Measurements from ENCODE around the gene NOS3. TPM values are rescaled to one million over a fixed set of nuclear protein-coding genes. Genes with fewer than 3 reads are reported as not detected.
A peak's percentile ranks its signal among the peaks of the same experiment; 100 is the strongest.

NOS3 gene
- total RNA-seq, 1 experiment from 2014 or later, result 3.2 TPM

DNA sequence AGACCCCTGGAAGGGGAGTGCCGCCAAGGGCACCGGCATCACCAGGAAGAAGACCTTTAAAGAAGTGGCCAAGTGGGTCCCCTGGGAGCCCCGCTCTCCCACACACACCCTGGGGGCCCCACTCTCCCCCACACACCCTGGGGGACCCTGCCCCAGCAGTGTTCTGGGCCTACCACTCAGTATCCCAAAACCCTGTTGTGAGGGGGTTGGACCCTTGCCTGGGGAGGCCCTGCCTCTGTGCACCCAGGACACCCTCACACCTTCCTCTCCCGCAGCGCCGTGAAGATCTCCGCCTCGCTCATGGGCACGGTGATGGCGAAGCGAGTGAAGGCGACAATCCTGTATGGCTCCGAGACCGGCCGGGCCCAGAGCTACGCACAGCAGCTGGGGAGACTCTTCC lies 10.7 kb downstream of the NOS3 start:
- CTCF ChIA-PET, result no interaction called here

DNA sequence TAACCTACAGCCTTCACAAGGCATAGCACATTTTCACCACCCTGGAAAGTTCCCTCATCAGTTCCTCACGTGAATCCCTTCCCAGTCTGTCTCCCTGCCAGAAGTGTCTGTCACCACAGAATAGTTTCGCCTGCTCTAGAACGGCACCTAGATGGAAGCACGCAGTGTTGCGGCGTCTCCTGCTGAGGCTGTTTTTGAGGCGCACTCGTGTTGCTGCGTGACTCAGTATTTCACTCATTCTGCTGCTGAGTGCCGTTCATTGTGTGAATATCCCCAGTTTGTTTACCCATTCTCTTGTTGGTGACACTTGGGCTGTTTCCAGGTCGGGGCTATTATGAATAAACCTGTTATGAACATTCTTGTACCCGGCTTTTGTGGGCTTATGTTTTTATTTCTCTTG lies 12.8 kb downstream of the NOS3 start:
- peak overlapping the region; percentile 45 for H3K4me2 ChIP-seq
- peaks cover 22% of the 10 kb centered on the region for H3K4me1 ChIP-seq (replicated peaks; ENCODE audit: insufficient read depth)
- no peaks in the 10 kb centered on the region for H3K9me3 ChIP-seq (ENCODE audit: insufficient read depth, low read depth)
- BruUV-seq (replicated peaks), result no TSS peak
- H3K4me3 ChIP-seq, result no peak overlapping the region
- intact Hi-C loops (cut with micrococcal nuclease; ENCODE audit: unreplicated experiment), result no loop called here
- no peaks in the 10 kb centered on the region for H4K20me1 ChIP-seq (ENCODE audit: insufficient read depth)
- no peak overlapping the region for H3K27ac ChIP-seq
- H3F3A ChIP-seq (ENCODE audit: insufficient read depth, low read depth), result peaks cover 20% of the 10 kb centered on the region
- H3K36me3 ChIP-seq (ENCODE audit: low read depth), result no peaks in the 10 kb centered on the region
- peak; percentile 63 to 80 for DNase-seq
- POLR2A ChIA-PET (ENCODE audit: unreplicated experiment), result no interaction called here
- CTCF ChIA-PET, result no interaction called here
- TF ChIP-seq EZH2 (IDR thresholded peaks at IDR 0.05; ENCODE audit: low read depth), result no peak
- TF ChIP-seq, protein P1, sequence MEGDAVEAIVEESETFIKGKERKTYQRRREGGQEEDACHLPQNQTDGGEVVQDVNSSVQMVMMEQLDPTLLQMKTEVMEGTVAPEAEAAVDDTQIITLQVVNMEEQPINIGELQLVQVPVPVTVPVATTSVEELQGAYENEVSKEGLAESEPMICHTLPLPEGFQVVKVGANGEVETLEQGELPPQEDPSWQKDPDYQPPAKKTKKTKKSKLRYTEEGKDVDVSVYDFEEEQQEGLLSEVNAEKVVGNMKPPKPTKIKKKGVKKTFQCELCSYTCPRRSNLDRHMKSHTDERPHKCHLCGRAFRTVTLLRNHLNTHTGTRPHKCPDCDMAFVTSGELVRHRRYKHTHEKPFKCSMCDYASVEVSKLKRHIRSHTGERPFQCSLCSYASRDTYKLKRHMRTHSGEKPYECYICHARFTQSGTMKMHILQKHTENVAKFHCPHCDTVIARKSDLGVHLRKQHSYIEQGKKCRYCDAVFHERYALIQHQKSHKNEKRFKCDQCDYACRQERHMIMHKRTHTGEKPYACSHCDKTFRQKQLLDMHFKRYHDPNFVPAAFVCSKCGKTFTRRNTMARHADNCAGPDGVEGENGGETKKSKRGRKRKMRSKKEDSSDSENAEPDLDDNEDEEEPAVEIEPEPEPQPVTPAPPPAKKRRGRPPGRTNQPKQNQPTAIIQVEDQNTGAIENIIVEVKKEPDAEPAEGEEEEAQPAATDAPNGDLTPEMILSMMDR (conservative IDR thresholded peaks at IDR 0.05), result no peak
- H3K79me2 ChIP-seq (ENCODE audit: low read depth), result no peaks in the 10 kb centered on the region
- H3K9me2 ChIP-seq (ENCODE audit: insufficient read depth), result no peaks in the 10 kb centered on the region
- H2AFZ ChIP-seq, result no peak overlapping the region; the same call in 1 of the 2 replicates
- peaks cover 5% of the 10 kb centered on the region; the same call in 1 of the 2 replicates for H3K27me3 ChIP-seq (ENCODE audit: insufficient read depth, low read depth)

More for the DNA sequence above, 10.7 kb downstream of the NOS3 start:
- no peak overlapping the region for H2AFZ ChIP-seq
- H3K79me2 ChIP-seq (ENCODE audit: low read depth), result no peaks in the 10 kb centered on the region
- peaks cover 11% of the 10 kb centered on the region; the same call in 1 of the 2 replicates for H3K27me3 ChIP-seq (ENCODE audit: insufficient read depth, low read depth)
- no peaks in the 10 kb centered on the region for H3K36me3 ChIP-seq (ENCODE audit: low read depth)
- POLR2A ChIA-PET (ENCODE audit: unreplicated experiment), result no interaction called here
- peaks cover 14% of the 10 kb centered on the region for H3K4me1 ChIP-seq (replicated peaks; ENCODE audit: insufficient read depth)
- intact Hi-C loops (cut with micrococcal nuclease; ENCODE audit: unreplicated experiment), result no loop called here
- H3K27ac ChIP-seq, result no peak overlapping the region
- BruUV-seq (replicated peaks), result no TSS peak
- H3K9me2 ChIP-seq (ENCODE audit: insufficient read depth), result no peaks in the 10 kb centered on the region
- no peak overlapping the region for H3K4me3 ChIP-seq
- H3F3A ChIP-seq (ENCODE audit: insufficient read depth, low read depth), result peaks cover 16% of the 10 kb centered on the region
- DNase-seq, result no peak
- H3K9me3 ChIP-seq (ENCODE audit: insufficient read depth, low read depth), result no peaks in the 10 kb centered on the region
- H4K20me1 ChIP-seq (ENCODE audit: insufficient read depth), result no peaks in the 10 kb centered on the region
- TF ChIP-seq, protein P1 (conservative IDR thresholded peaks at IDR 0.05), result no peak
- TF ChIP-seq EZH2 (IDR thresholded peaks at IDR 0.05; ENCODE audit: low read depth), result no peak
- no peak overlapping the region for H3K4me2 ChIP-seq

DNA sequence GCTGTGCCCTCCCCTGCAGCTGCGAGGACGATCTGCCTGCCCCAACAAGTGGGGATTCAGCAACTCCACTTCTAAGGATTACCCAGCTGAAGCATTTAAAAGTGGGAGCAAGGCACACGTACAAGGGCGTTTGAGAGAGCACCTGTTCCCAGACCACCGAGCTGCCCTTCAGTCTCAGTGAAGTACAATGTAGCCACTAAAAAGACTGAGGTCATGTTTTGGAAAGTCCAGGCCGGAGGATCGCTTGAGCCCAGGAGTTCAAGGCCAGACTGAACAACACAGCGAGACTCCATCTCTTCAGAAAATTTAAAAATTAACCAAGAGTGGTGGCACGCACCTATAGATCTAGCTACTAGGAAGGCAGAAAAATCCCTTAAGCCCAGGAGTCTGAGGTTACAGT lies 14.7 kb downstream of the NOS3 start:
- H3K9me2 ChIP-seq (ENCODE audit: insufficient read depth), result no peaks in the 10 kb centered on the region
- BruUV-seq (replicated peaks), result no TSS peak
- no peaks in the 10 kb centered on the region for H3K79me2 ChIP-seq (ENCODE audit: low read depth)
- H4K20me1 ChIP-seq (ENCODE audit: insufficient read depth), result no peaks in the 10 kb centered on the region
- TF ChIP-seq, protein P1 (conservative IDR thresholded peaks at IDR 0.05), result no peak
- TF ChIP-seq EZH2 (IDR thresholded peaks at IDR 0.05; ENCODE audit: low read depth), result no peak
- no peaks in the 10 kb centered on the region for H3K36me3 ChIP-seq (ENCODE audit: low read depth)
- no peak overlapping the region for H2AFZ ChIP-seq
- peaks cover 20% of the 10 kb centered on the region for H3F3A ChIP-seq (ENCODE audit: insufficient read depth, low read depth)
- no peak overlapping the region for H3K4me3 ChIP-seq
- peaks cover 23% of the 10 kb centered on the region for H3K4me1 ChIP-seq (replicated peaks; ENCODE audit: insufficient read depth)
- CTCF ChIA-PET, result interaction anchor here (0.5 kb wide), 1 partner anchor 17 kb away, joined by 4 read pairs; no protein-coding TSS in a partner anchor
- H3K27me3 ChIP-seq (ENCODE audit: insufficient read depth, low read depth), result no peaks in the 10 kb centered on the region
- H3K9me3 ChIP-seq (ENCODE audit: insufficient read depth, low read depth), result no peaks in the 10 kb centered on the region
- no peak overlapping the region for H3K27ac ChIP-seq
- peak in 1 of 2 experiments; percentile 32 for DNase-seq
- intact Hi-C loops (cut with micrococcal nuclease; ENCODE audit: unreplicated experiment), result no loop called here
- H3K4me2 ChIP-seq, result no peak overlapping the region
- POLR2A ChIA-PET (ENCODE audit: unreplicated experiment), result interaction anchor here (0.6 kb wide), 1 partner anchor 66 kb away, joined by 4 read pairs; no protein-coding TSS in a partner anchor

All from PC-9 (cell line).